NCI-H524 (cell line): ENCODE measurements around the gene TOMM20.
"Not testable (repeated sequence)": the region's sequence is repeated elsewhere in the genome, so short reads cannot be mapped to it uniquely, and the experiment has no call there.

Experiments used
- DNase-seq, 2 experiments: peaks; one replicate each; lab custom pipeline; 2025; lab: John Stamatoyannopoulos, UW

Gene TOMM20

DNA sequence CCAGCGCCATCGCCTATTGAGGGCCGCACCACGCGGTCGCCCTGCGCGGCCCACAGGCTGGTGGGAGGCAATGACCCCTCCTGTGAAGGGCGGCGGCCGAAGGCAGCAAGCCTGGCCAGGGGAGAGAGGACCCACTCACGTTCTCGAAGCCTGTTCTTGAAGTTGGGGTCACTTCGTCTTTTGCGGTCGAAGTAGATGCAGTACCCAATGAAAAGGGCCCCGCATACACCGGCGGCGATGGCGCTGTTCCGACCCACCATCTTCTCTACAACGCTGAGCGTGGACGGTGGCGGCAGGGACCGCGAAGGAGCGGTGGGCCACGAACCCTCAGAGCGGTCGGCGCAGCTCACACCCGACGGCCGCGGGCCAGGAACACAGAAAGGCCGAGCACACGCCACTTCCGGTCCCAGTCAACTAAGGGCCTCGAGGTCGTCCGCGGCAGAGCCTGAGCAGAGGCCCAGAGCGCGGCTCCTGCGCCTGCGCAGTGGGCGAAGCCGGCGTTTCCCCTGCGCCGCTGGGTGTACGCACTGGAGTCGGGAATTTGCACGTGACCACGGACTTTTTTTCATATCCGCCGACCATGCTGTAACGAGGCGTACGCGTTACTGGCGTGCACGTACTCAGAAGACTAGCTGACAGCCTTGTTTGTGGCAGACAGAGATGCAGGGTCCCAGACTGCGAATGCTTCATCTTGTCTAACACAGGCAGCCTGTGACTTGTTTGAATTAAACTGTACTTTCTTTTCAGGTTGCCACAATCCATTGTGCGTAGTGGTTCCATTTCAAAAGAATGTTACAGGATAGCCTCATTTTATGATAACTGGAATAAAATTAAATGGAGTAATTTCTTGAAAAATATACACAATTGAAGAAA lies at the start of gene TOMM20:
TSS of gene TOMM20 (minus strand) at position 382 of the 873 bp plus-strand sequence. CDS start at position 260, 122 bp downstream.
- DNase-seq = peak; percentile 94 to 98

GRCh38 chr1:235176486-235176885 lies 47.8 kb upstream of the TOMM20 start:
- DNase-seq = no peak

GRCh38 chr1:235169986-235170385 lies 41.3 kb upstream of the TOMM20 start:
- DNase-seq = no peak

GRCh38 chr1:235168375-235168774 lies 39.7 kb upstream of the TOMM20 start:
- DNase-seq = no peak

DNA sequence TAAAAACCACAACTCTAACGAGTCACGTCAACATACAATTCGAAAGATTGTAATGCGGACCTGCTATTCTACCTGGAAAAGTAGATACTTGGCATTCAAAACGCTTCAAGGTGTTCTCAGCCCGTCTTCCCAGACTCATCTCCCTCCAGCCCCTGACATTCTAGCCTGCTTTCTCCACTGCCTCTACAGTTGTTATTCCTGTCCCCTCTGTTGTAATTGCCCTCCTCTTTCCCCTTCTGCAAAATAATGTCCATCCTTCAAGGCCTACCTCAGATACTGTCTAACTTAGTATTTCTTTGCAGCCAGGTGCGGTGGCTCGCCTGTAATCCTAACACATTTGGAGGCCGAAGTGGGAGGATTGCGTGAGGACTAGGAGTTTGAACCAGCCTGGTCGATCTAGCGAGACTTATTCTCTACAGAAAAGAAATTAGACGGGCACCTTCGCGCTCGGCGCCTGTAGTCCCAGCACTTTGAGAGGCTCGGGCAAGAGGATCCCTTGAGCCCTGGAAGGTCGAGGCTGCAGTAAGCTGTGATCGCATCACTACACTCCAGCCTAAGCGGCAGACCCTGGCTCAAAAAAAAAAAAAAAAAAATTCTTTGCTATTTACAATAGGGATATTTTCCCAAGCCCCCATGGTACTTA lies 33.2 kb upstream of the TOMM20 start:
- DNase-seq = no peak

- DNase-seq = peak; percentile 56 to 78
Observed at GRCh38 chr1:235160957-235161684, 32.5 kb upstream of the TOMM20 start, which contains the start of gene RBM34. TSS of gene RBM34 (minus strand) at chr1:235161250. CDS start at chr1:235161226, 24 bp downstream.

DNA sequence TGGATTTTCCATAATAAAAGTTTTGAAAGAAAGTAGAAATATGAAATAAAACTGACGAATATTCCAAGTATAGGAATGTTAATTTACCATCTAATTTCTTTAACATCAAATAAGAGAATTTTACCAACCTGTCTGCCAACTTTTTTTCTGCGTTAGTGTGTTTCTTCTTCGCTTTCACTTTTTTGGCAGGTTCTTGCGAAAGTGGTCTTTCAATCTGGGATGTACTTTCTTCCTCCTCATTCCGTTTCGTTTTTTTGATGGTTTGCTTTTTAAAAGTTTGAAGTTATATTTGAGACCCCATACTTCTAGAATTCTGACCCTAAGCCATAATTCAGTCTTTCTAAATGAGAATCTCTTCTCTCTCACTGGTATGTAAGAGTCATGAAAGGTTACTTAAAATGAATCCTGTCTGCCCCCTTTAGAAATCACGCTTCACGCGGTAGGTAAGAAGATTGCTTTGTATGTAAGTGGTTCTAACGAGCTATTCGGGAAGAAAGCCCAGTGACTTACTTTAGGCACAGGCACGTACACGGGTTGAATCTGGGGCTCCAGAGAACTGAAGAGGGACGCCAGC lies 31.8 kb upstream of the TOMM20 start:
- peak in 1 of 2 experiments; percentile 51 for DNase-seq

DNA sequence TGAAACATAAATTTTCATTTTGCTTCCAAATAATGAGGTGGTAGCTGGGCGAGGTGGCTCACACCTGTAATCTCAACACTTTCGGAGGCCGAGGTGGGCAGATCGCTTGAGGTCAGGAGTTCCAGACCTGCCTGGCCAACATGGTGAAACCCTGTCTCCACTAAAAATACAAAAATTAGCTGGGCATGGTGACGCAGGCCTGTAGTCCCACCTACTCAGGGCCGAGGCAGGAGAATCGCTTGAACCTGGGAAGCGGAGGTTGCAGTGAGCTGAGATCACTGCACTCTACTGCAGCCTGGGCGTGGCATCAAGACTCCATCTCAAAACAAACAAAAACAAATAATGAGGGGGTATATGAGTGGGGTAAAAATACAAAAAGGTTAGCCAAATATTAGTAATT lies 31.3 kb upstream of the TOMM20 start:
- DNase-seq = not testable (repeated sequence)

- not testable (repeated sequence) for DNase-seq
Observed at GRCh38 chr1:235159284-235159683, 30.6 kb upstream of the TOMM20 start.

DNA sequence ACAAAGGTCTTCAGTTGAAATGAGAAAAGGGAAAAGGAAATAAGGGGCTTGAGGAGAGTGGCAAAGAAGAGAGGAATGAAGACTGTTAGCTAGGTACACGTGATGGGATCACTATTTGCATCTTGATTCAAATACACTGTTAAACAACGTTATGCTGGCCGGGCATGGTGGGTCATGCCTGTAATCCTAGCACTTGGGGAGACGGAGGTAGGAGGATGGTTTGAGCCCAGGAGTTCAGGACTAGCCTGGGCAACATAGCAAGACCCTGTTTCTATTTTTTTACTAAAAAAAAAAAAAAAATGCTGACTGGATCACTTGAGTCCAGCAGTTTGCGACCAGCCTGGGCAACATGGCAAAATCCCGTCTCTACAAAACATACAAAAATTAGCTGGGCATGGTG lies 30.0 kb upstream of the TOMM20 start:
- no peak for DNase-seq

DNA sequence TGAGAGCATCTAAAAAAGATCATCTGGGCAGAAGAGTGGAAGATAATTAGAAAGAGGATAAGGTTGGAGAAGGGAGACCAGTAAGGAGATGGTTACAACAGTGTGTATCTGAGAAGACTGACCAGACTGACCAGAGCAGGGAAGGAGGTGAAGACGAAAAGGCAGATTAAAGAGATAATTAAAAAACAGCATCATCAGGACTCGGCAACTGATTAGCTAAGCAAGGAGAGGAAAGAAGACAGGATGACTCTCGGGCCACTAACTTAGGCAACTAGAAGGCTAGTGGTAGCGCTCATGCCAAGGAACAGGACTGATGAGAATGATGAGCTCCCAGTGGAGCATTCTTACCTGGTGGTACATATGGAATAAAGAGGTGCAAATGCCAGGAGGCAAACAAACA lies 28.5 kb upstream of the TOMM20 start:
- DNase-seq = no peak

DNA sequence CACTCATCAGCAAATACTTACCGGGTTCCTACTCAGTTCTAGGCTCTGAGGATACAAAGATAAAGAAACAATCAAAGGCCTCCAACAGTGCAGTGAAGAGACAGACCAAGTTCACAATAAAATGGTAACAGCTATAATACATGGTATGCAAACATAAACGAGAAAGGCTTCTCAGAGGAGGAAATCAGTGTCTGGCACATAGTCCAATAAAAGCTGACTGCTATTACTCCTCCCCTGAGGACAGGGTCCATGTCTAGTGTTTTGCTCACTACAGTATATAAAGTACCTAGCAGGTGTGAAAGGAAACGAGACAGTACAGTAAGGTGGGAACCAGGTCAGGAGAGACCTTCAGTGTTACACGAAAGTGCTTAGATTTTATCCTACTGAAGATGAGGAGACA lies 28.1 kb upstream of the TOMM20 start:
- DNase-seq = no peak

DNA sequence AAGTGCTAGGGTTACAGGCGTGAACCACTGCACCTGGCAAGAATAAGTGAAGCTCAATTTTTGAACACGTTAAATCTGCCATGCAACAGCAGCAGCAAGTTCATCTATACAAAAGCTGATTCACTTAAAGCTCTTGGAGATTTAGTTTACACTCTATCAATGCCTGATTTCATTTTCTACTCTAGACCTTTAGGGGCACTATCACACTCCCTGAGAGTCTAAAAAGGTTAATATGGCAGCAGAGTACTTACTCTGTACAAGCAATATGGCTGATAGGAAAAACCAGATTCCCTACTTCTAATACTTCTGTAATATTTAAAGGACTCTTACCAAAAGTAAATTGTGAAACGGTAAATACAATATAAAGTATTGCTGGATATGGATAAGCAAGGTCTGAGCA lies 27.6 kb upstream of the TOMM20 start:
- DNase-seq = no peak

- DNase-seq = no peak
Observed at GRCh38 chr1:235152235-235152634, 23.6 kb upstream of the TOMM20 start.

DNA sequence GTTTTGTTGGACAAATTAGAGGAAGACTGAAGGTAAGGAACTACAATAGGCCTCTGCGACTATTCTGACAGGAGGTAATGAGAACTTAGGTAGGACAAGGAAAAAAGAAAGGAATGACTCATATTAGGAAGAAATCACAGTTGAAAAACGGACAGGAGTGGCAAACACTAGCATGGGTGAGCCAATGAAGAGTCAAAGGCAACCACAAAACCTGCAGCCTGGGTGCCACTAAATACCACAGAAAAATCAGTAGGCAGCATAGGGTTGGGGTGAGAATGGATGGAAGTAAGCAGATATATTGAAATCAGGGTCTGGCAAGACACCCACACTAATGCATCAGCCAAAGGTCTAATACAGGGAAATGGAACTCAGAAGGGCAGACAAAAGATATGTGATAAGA lies 22.4 kb upstream of the TOMM20 start:
- no peak for DNase-seq

GRCh38 chr1:235149824-235150223 lies 21.2 kb upstream of the TOMM20 start:
- DNase-seq = no peak

DNA sequence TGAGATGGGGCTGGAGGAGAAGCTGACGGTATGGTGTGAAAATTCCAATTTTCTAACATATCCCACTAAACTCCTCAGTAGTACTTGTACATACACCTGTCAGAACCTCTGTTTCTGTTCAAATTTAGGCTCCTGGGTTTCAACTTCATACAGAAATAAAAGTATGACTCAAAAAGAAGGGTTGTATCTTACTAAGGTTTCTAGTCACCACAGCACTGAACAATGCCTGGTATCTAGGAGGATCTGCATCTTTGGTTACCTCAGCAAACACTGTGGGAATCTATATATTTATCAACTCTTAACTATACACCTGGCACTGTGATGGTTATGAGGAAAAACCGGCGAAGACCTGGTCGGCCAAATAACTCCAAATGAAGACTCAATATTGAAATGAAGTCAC lies 18.6 kb upstream of the TOMM20 start:
- no peak for DNase-seq

- DNase-seq = no peak
Observed at GRCh38 chr1:235145639-235146038, 17.0 kb upstream of the TOMM20 start.

- no peak for DNase-seq
Observed at GRCh38 chr1:235142991-235143390, 14.4 kb upstream of the TOMM20 start.

DNA sequence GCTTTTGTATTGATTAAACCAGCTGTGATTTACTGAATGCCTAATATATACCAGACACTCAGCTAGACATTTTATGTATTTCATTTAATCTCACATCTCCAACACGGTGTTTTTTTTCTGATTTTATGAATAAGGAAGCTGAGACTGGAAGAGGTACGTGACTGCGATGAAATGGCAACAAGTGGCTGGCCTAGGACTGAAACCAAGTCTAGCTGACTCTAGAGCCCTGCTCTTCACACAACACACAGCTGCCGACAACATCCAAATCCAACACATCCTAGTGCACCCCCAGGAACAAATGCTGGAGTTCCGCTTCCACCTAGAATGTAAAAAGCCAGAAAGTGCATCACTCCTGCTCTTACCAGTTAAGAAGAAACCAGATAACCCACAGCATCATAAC lies 10.7 kb upstream of the TOMM20 start:
- DNase-seq = no peak

- DNase-seq = no peak
Observed at GRCh38 chr1:235138821-235139220, 10.2 kb upstream of the TOMM20 start.

DNA sequence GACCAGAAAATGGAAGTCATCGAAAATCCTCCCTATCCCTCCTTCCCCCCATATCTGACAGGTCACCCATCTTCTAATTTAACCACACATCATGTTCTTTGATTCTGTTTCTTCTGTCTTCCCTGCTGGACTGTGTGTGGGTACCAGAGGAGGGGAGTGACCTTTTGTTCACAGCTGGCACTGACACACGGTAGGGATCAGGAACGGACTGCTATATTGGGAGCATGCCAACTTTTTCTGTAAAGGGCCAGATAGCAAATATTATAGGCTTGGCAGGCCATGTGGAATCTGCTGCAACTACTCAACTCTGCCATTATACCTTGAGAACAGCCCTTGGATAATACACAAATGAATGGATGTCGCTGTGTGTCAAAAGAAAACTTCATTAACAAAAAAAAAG lies 7.5 kb upstream of the TOMM20 start:
- peak in 1 of 2 experiments; percentile 7 for DNase-seq
